OCI-LY1 (cell line): Measurements from ENCODE around the gene MUC20.
"Not testable (repeated sequence)": the region's sequence is repeated elsewhere in the genome, so short reads cannot be mapped to it uniquely, and the experiment has no call there.

Experiments used
- H2AFZ ChIP-seq: fragments of 200-600 bp; sonication (generic), shearing (Covaris generic); 2 replicates; pipeline ENCODE4 v1.6.0; 2014; ENCODE audit warnings: antibody characterized with exemption, mild to moderate bottlenecking, low read length
- H3F3A ChIP-seq: fragments of 200-600 bp; sonication (generic), shearing (Covaris generic); 2 replicates; pipeline ENCODE4 v1.6.0; 2014; ENCODE audit warnings: mild to moderate bottlenecking, antibody characterized with exemption, low read length, moderate library complexity; ENCODE audit not compliant: insufficient read depth
- H3K27ac ChIP-seq: fragments of 200-600 bp; sonication (generic); 2 replicates; pipeline ENCODE4 v1.5.1; 2014; ENCODE audit warnings: low read length, mixed run types, mild to moderate bottlenecking, low read depth; ENCODE audit not compliant: poor library complexity, severe bottlenecking
- H3K27me3 ChIP-seq: fragments of 200-600 bp; sonication (generic); 2 replicates; pipeline ENCODE4 v1.6.0; 2014; ENCODE audit warnings: antibody characterized with exemption, mild to moderate bottlenecking, low read length, moderate library complexity; ENCODE audit not compliant: insufficient read depth
- H3K36me3 ChIP-seq: fragments of 200-600 bp; sonication (generic); 2 replicates; pipeline ENCODE4 v1.6.1; 2014; ENCODE audit warnings: mild to moderate bottlenecking, antibody characterized with exemption, low read length, moderate library complexity, mixed read lengths; ENCODE audit not compliant: insufficient read depth
- H3K4me1 ChIP-seq: fragments of 200-600 bp; sonication (generic); 2 replicates; pipeline ENCODE4 v1.5.1; 2014; ENCODE audit warnings: mild to moderate bottlenecking, low read length, moderate library complexity; ENCODE audit not compliant: insufficient read depth, severe bottlenecking
- H3K4me2 ChIP-seq: fragments of 200-600 bp; sonication (generic), shearing (Covaris generic); 2 replicates; pipeline ENCODE4 v1.6.1; 2014; ENCODE audit warnings: low read length
- H3K4me3 ChIP-seq: fragments of 200-600 bp; sonication (generic); 2 replicates; pipeline ENCODE4 v1.5.1; 2014; ENCODE audit warnings: low read length, low read depth, mild to moderate bottlenecking, mixed read lengths; ENCODE audit not compliant: poor library complexity, severe bottlenecking
- H3K79me2 ChIP-seq: fragments of 200-600 bp; shearing (Covaris generic); 2 replicates; pipeline ENCODE4 v1.6.1; 2016; ENCODE audit warnings: mixed run types, low read length, mixed read lengths; ENCODE audit not compliant: insufficient read depth
- H3K9ac ChIP-seq: fragments of 200-600 bp; sonication (generic), shearing (Covaris generic); 2 replicates; pipeline ENCODE4 v1.6.1; 2014; ENCODE audit warnings: mild to moderate bottlenecking, low read length, mixed read lengths
- H3K9me2 ChIP-seq: fragments of 200-600 bp; sonication (generic), shearing (Covaris generic); 2 replicates; pipeline ENCODE4 v1.6.1; 2014; ENCODE audit warnings: low read depth, mild to moderate bottlenecking, low read length, mixed read lengths
- H3K9me3 ChIP-seq: fragments of 200-600 bp; shearing (Covaris generic); 2 replicates; pipeline ENCODE4 v1.6.1; 2014; ENCODE audit warnings: low read length, mixed read lengths
- H4K20me1 ChIP-seq: fragments of 200-600 bp; sonication (generic), shearing (Covaris generic); 2 replicates; pipeline ENCODE4 v1.6.0; 2016; ENCODE audit warnings: mild to moderate bottlenecking, low read length; ENCODE audit not compliant: insufficient read depth
- CTCF ChIP-seq: fragments of 200-600 bp; sonication (generic), shearing (Covaris generic); IDR thresholded peaks from 2 replicates; pipeline ENCODE4 v1.5.1; 2017; ENCODE audit warnings: mild to moderate bottlenecking, antibody characterized with exemption, low read length, moderate library complexity, mixed read lengths
- EZH2 ChIP-seq: fragments of 200-600 bp; sonication (generic), shearing (Covaris generic); IDR thresholded peaks from 2 replicates; pipeline ENCODE4 v1.8.0; 2017; ENCODE audit warnings: borderline replicate concordance, mixed run types, mild to moderate bottlenecking, antibody characterized with exemption, low read length, moderate library complexity, mixed read lengths

MUC20 gene

GRCh38 chr3:195769551-195769950 is 48.8 kb downstream of the MUC20 start:
- no peaks in the 10 kb centered on the region for H3K9me3 ChIP-seq
- H2AFZ ChIP-seq: no peak overlapping the region
- H3K79me2 ChIP-seq: no peaks in the 10 kb centered on the region
- peaks cover 11% of the 10 kb centered on the region; the same call in 1 of the 2 replicates for H3K27me3 ChIP-seq
- no peaks in the 10 kb centered on the region for H3K9me2 ChIP-seq
- H3F3A ChIP-seq: no peaks in the 10 kb centered on the region
- TF ChIP-seq CTCF (no peak), EZH2 (no peak)
- no peaks in the 10 kb centered on the region for H3K36me3 ChIP-seq
- no peaks in the 10 kb centered on the region for H4K20me1 ChIP-seq
- H3K9ac ChIP-seq: no peak overlapping the region
- H3K4me2 ChIP-seq: no peak overlapping the region
- H3K4me1 ChIP-seq: no peaks in the 10 kb centered on the region
- H3K4me3 ChIP-seq: no peak overlapping the region
- H3K27ac ChIP-seq: no peak overlapping the region

- H3K9me2 ChIP-seq: no peaks in the 10 kb centered on the region
- no peak overlapping the region for H3K4me3 ChIP-seq
- H3K27me3 ChIP-seq: peaks cover 11% of the 10 kb centered on the region; the same call in 1 of the 2 replicates
- H3K27ac ChIP-seq: no peak overlapping the region
- H3K36me3 ChIP-seq: no peaks in the 10 kb centered on the region
- H4K20me1 ChIP-seq: no peaks in the 10 kb centered on the region
- H3K4me2 ChIP-seq: no peak overlapping the region
- no peaks in the 10 kb centered on the region for H3K4me1 ChIP-seq
- H2AFZ ChIP-seq: no peak overlapping the region
- H3F3A ChIP-seq: no peaks in the 10 kb centered on the region
- H3K79me2 ChIP-seq: no peaks in the 10 kb centered on the region
- TF ChIP-seq EZH2: no peak
- no peak for TF ChIP-seq CTCF
- H3K9me3 ChIP-seq: no peaks in the 10 kb centered on the region
- no peak overlapping the region for H3K9ac ChIP-seq
These were observed 49.5 kb downstream of the MUC20 start for GRCh38 chr3:195770081-195770840.

DNA sequence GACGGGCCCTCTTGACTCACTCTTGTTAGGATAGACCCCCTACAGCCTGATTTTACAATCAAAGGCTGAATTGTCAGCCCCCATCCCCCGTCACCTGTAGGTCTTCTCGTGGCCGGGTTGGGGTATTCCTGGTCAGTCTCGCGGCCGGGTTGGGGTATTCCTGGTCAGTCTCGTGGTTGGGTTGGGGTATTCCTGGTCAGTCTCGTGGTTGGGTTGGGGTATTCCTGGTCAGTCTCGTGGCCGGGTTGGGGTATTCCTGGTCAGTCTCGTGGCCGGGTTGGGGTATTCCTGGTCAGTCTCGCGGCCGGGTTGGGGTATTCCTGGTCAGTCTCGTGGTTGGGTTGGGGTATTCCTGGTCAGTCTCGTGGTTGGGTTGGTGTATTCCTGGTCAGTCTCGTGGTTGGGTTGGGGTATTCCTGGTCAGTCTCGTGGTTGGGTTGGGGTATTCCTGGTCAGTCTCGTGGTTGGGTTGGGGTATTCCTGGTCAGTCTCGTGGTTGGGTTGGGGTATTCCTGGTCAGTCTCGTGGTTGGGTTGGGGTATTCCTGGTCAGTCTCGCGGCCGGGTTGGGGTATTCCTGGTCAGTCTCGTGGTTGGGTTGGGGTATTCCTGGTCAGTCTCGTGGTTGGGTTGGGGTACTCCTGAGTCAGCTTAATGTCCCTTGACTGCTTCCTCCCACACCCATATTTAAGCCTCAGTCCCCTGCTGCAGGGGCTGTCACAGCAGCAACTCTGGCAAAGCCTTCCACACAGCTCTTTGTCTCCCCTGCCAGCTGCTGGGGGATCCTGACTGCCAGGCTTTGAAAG is 50.3 kb downstream of the MUC20 start:
- H3K79me2 ChIP-seq, H3K9me2 ChIP-seq, H3K9me3 ChIP-seq, H3K27ac ChIP-seq, H3K4me1 ChIP-seq, H4K20me1 ChIP-seq, H3K9ac ChIP-seq, H3K4me3 ChIP-seq, H2AFZ ChIP-seq, H3F3A ChIP-seq, H3K36me3 ChIP-seq, H3K4me2 ChIP-seq: not testable (repeated sequence)
- H3K27me3 ChIP-seq: peaks cover 11% of the 10 kb centered on the region; the same call in 1 of the 2 replicates
